Testis (tissue), 3 donors: Measurements from ENCODE around the gene PDP2. TPM values are rescaled to one million over a fixed set of nuclear protein-coding genes. Genes with fewer than 3 reads are reported as not detected.
"Not testable (repeated sequence)": the region's sequence is repeated elsewhere in the genome, so short reads cannot be mapped to it uniquely, and the experiment has no call there.

Source experiments
- DNase-seq: peaks from one replicate; pipeline ENCODE4 v3.0.0-alpha.2; 2019
- H3K27ac ChIP-seq, 2 donors: fragments of 200-600 bp; sonication (generic); one replicate each; pipeline ENCODE4 v1.5.1; 2019
- H3K27me3 ChIP-seq: fragments of 200-600 bp; sonication (generic); one replicate; pipeline ENCODE4 v1.5.1; 2019
- H3K36me3 ChIP-seq: fragments of 200-600 bp; sonication (generic); one replicate; pipeline ENCODE4 v1.5.1; 2017; ENCODE audit warnings: low read depth; ENCODE audit errors: missing control alignments
- H3K4me1 ChIP-seq: fragments of 200-600 bp; sonication (generic); one replicate; pipeline ENCODE4 v1.5.1; 2019
- H3K4me3 ChIP-seq, 2 donors: fragments of 200-600 bp; sonication (generic); one replicate each; pipeline ENCODE4 v1.5.1; 2017 to 2019
- H3K9me3 ChIP-seq: fragments of 200-600 bp; sonication (generic); one replicate; pipeline ENCODE4 v1.5.1; 2017
- POLR2A ChIP-seq: fragments of 450-650 bp; IDR thresholded peaks from one replicate; pipeline ENCODE4 v1.6.1; 2017; ENCODE audit warnings: antibody characterized with exemption, mild to moderate bottlenecking, moderate library complexity
- WGBS, 2 donors: methylation state at CpG; one replicate each; pipeline ENCODE4 v1.1.5; 2018; 5-methylcytosine and 5-hydroxymethylcytosine counted together
- intact Hi-C: fragments of 100-400 bp; cut with DNase I; formaldehyde crosslinking; loops from one replicate; pipeline ENCODE4 v1.15.1; 2023; ENCODE audit warnings: low total_unique reads
- polyA plus RNA-seq: library from polyadenylated mRNA; stranded (reverse); fragments of 350-450 nt; fragmentation: Illumina TruSeq; extraction: RNeasy Lipid Tissue Mini Kit (QIAGEN cat#74804); gene quantifications from one replicate; pipeline ENCODE4 v1.2.3, GENCODE V29; 2014; ENCODE audit warnings: low read depth, low replicate concordance; ENCODE audit not compliant: insufficient read depth
- total RNA-seq, 2 donors: library from RNA; depleted of rRNA; stranded (reverse); fragments of >200 nt; gene quantifications; one replicate each; pipeline ENCODE4 v1.2.3, GENCODE V29; 2016
- TF ChIP-seq, protein P1 (sequence below), 3 experiments: fragments of 450-650 bp in 2 of 3; fragments of 200-600 bp in 1 of 3; sonication (generic) in 1 of 3; IDR thresholded peaks; one replicate each; pipeline ENCODE4 v1.5.1; 2016 to 2019; ENCODE audit warnings: antibody characterized with exemption in 3 of 3, mild to moderate bottlenecking in 2 of 3, moderate library complexity in 1 of 3

Gene PDP2
- total and polyA plus RNA-seq, 3 donors from 2014 or later, result 14.0 to 23.9 (median 22.9) TPM

DNA sequence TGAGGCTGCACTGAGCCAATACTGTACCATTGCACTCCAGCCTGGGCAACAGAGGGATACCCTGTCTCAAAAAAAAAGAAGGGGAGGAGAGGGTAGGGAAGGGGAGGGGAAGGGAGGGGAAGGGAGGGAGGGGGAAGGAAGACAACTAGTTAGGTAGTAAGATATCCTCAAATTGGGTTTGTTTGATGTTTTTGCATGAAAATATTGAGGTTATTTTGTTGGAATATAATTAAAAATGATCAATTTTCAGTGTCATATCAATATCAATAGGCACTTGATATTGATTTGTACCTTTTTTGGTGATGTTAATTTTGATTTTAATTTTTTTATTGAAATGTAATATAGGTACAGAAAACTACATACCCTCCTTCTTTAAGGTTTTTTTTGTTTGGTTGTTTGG lies 16.6 kb upstream of the PDP2 start:
- H3K9me3 ChIP-seq, result no peaks in the 10 kb centered on the region
- peaks cover 6% of the 10 kb centered on the region for H3K4me1 ChIP-seq
- intact Hi-C loops, result loop anchor here (10.0 kb wide), 1 partner anchor 139 kb away; no protein-coding TSS in a partner anchor
- no peaks in the 10 kb centered on the region for H3K36me3 ChIP-seq
- no peak overlapping the region for H3K4me3 ChIP-seq
- H3K27ac ChIP-seq, result no peak overlapping the region
- no peak for DNase-seq
- no peaks in the 10 kb centered on the region for H3K27me3 ChIP-seq
- TF ChIP-seq POLR2A, result no peak
- TF ChIP-seq, protein P1, sequence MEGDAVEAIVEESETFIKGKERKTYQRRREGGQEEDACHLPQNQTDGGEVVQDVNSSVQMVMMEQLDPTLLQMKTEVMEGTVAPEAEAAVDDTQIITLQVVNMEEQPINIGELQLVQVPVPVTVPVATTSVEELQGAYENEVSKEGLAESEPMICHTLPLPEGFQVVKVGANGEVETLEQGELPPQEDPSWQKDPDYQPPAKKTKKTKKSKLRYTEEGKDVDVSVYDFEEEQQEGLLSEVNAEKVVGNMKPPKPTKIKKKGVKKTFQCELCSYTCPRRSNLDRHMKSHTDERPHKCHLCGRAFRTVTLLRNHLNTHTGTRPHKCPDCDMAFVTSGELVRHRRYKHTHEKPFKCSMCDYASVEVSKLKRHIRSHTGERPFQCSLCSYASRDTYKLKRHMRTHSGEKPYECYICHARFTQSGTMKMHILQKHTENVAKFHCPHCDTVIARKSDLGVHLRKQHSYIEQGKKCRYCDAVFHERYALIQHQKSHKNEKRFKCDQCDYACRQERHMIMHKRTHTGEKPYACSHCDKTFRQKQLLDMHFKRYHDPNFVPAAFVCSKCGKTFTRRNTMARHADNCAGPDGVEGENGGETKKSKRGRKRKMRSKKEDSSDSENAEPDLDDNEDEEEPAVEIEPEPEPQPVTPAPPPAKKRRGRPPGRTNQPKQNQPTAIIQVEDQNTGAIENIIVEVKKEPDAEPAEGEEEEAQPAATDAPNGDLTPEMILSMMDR (IDR thresholded peaks at IDR 0.05), result no peak

DNA sequence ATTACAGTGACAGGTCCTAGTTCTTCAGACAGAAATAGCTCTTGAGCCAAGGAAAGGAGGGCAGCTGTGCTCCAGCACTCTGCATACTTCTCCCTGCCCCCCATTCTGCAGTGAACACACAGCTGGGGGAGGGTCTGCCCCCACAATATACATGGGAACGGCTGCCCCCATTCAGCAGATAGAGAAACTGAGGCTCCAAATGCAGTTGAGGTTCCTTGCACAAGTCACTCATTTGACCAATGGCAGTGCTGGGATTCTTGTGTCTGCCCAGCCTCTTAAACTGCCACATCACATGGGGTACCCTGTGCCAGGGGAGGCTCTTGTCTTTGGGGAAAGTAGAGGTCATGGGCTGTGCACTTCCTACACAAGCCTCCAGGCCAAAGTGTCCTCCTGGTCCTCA lies 10.9 kb upstream of the PDP2 start:
- 83 to 96% methylated on average over 1 of the region's 1 CpG for WGBS, 2 donors
- Histone ChIP-seq H3K9me3 (no peaks in the 10 kb centered on the region), H3K27me3 (no peaks in the 10 kb centered on the region), H3K27ac (no peak overlapping the region), H3K4me1 (peaks cover 5% of the 10 kb centered on the region), H3K4me3 (no peak overlapping the region), H3K36me3 (no peaks in the 10 kb centered on the region)
- no peak for TF ChIP-seq POLR2A
- TF ChIP-seq, protein P1 (IDR thresholded peaks at IDR 0.05), result no peak
- intact Hi-C loops, result loop anchor here (10.0 kb wide), 1 partner anchor 145 kb away; no protein-coding TSS in a partner anchor
- no peak for DNase-seq

DNA sequence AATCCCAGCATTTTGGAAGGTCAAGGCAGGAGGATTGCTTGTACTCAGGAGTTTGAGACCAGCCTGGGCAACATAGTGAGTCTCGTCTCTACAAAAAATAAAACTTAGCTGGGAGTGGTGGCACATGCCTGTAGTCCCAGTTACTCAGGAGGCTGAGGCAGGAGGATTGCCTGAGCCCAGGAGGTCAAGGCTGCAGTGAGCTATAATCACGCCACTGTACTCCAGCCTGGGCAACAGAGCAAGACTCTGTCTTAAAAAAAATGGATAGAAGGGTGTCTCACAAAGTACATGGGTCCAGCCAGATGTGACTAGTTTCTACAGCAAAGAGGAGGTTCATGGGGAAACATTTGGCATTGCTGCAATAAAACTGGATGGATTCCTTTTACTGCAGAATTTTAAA lies 9.0 kb upstream of the PDP2 start:
- H3K4me3 ChIP-seq, H3K4me1 ChIP-seq, intact Hi-C loops, H3K27me3 ChIP-seq, DNase-seq, H3K9me3 ChIP-seq, H3K27ac ChIP-seq, H3K36me3 ChIP-seq: not testable (repeated sequence)
- WGBS, 2 donors, result 78 to 84% methylated on average over 2 of the region's 2 CpGs

DNA sequence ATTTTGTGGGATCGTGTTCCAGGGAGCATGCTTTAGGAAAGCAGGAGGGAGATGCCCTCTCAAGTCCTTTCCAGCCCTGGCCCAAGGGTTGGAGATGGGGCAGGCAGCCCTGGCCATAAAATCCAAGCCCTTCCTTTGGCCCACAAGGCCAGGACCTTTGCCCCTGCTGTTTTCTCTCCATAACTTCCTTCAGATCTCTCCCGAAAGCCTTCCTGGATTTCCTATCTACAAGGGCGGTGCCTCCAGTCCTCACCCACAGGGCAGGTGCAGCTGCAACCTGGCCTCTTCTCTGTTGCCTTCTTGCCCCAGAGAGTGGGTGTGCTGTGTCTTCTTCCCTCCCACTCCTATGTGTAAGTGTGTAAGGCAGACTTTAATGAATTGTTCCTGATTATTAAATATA lies 8.5 kb upstream of the PDP2 start:
- no peak overlapping the region for H3K27ac ChIP-seq
- peaks cover 9% of the 10 kb centered on the region for H3K4me1 ChIP-seq
- TF ChIP-seq, protein P1 (IDR thresholded peaks at IDR 0.05), result no peak
- TF ChIP-seq POLR2A, result no peak
- no peaks in the 10 kb centered on the region for H3K9me3 ChIP-seq
- DNase-seq, result no peak
- no peaks in the 10 kb centered on the region for H3K27me3 ChIP-seq
- WGBS, 2 donors, result 87 to 92% methylated on average over 3 of the region's 3 CpGs
- H3K36me3 ChIP-seq, result no peaks in the 10 kb centered on the region
- no peak overlapping the region for H3K4me3 ChIP-seq
- intact Hi-C loops, result no loop called here

DNA sequence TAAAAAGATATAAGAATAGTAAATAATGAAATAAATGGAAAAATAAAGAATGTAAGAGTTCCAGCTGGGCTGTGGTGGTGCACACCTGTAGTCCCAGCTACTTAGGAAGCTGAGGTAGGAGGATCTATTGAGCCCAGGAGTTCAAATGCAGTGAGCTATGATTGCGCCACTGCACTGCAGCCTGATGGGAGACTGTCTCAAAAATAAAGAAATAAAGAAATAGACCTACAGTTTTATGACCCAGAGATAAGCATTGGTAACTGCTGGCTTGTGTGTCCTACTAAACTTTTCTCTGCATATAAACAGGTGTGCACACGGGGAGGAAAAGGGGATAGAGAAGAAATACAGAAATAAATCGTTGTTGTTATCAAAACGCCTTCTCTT lies 7.8 kb upstream of the PDP2 start:
- H3K27ac ChIP-seq, result peak overlapping the region in 1 of 2 donors; percentile 79
- H3K9me3 ChIP-seq, result no peaks in the 10 kb centered on the region
- peaks cover 9% of the 10 kb centered on the region for H3K4me1 ChIP-seq
- 36 to 39% methylated on average over 4 of the region's 4 CpGs for WGBS, 2 donors
- no peaks in the 10 kb centered on the region for H3K36me3 ChIP-seq
- intact Hi-C loops, result no loop called here
- no peak for DNase-seq
- no peaks in the 10 kb centered on the region for H3K27me3 ChIP-seq
- no peak for TF ChIP-seq POLR2A
- TF ChIP-seq, protein P1 (IDR thresholded peaks at IDR 0.05), result no peak
- H3K4me3 ChIP-seq, result peak overlapping the region; percentile 40 to 45
